Effector CD4-positive, alpha-beta T cell (primary cell): ENCODE measurements around the gene MCEE.
"Not testable (repeated sequence)": the region's sequence is repeated elsewhere in the genome, so short reads cannot be mapped to it uniquely, and the experiment has no call there.

ENCODE experiments used
- DNase-seq: peaks from one replicate; pipeline ENCODE4 v3.0.0-alpha.2; 2020
- total RNA-seq: gene quantifications from one replicate; lab custom pipeline; 2026; lab: John Stamatoyannopoulos, UW

MCEE gene
- total RNA-seq = 5.1 reads per million, percentile 20 among the genes with 10 or more reads in this experiment

GRCh38 chr2:71130152-71130904 lies at the start of gene MCEE, which contains the start of gene MPHOSPH10:
Gene MCEE (minus strand): TSS chr2:71130229. CDS start chr2:71130219, 10 bp downstream.
Gene MPHOSPH10 (plus strand): TSS chr2:71130634. CDS start chr2:71130666, 32 bp downstream.
- DNase-seq = peak; percentile 85

- not testable (repeated sequence) for DNase-seq
Measured at GRCh38 chr2:71178836-71179235, 48.8 kb upstream of the MCEE start.

- DNase-seq = no peak
Measured at GRCh38 chr2:71174207-71174606, 44.2 kb upstream of the MCEE start.

GRCh38 chr2:71173096-71173495 lies 43.1 kb upstream of the MCEE start:
- no peak for DNase-seq

- DNase-seq = no peak
Measured at GRCh38 chr2:71166812-71167211, 36.8 kb upstream of the MCEE start.

- peak; percentile 41 for DNase-seq
Measured at GRCh38 chr2:71157124-71157793, 27.2 kb upstream of the MCEE start.

GRCh38 chr2:71156573-71156972 lies 26.5 kb upstream of the MCEE start:
- DNase-seq = no peak

- no peak for DNase-seq
Measured at GRCh38 chr2:71155846-71156245, 25.8 kb upstream of the MCEE start.

GRCh38 chr2:71154798-71155197 lies 24.8 kb upstream of the MCEE start:
- no peak for DNase-seq

GRCh38 chr2:71154279-71154678 lies 24.2 kb upstream of the MCEE start:
- no peak for DNase-seq

- no peak for DNase-seq
Measured at GRCh38 chr2:71153585-71154224, 23.7 kb upstream of the MCEE start.

- DNase-seq = no peak
Measured at GRCh38 chr2:71151620-71152019, 21.6 kb upstream of the MCEE start.

GRCh38 chr2:71150082-71150816 lies 20.2 kb upstream of the MCEE start:
- no peak for DNase-seq

GRCh38 chr2:71148506-71149063 lies 18.6 kb upstream of the MCEE start:
- DNase-seq = no peak

GRCh38 chr2:71143782-71144181 lies 13.8 kb upstream of the MCEE start:
- DNase-seq = no peak

GRCh38 chr2:71136174-71136573 lies 6.1 kb upstream of the MCEE start:
- DNase-seq = no peak

GRCh38 chr2:71133603-71134002 lies 3.6 kb upstream of the MCEE start:
- DNase-seq = no peak

GRCh38 chr2:71131387-71132166 lies 1.5 kb upstream of the MCEE start:
- DNase-seq = not testable (repeated sequence)

GRCh38 chr2:71130905-71131244 lies 846 bp upstream of the MCEE start:
- DNase-seq = no peak

- DNase-seq = no peak
Measured at GRCh38 chr2:71129902-71130151, 202 bp downstream of the MCEE start.

- no peak for DNase-seq
Measured at GRCh38 chr2:71129114-71129901, 721 bp downstream of the MCEE start.
